Skeletal muscle satellite cell (primary cell): ENCODE measurements around the gene KRT37.
"Not testable (repeated sequence)": the region's sequence is repeated elsewhere in the genome, so short reads cannot be mapped to it uniquely, and the experiment has no call there.

Source experiments
- H3K27me3 ChIP-seq: 2 replicates; pipeline ENCODE4 v1.7.0; 2013; ENCODE audit warnings: low read length; ENCODE audit not compliant: control insufficient read depth, insufficient read depth
- H3K36me3 ChIP-seq: 2 replicates; pipeline ENCODE4 v1.7.0; 2013; ENCODE audit warnings: mild to moderate bottlenecking, control low read depth, low read length; ENCODE audit not compliant: insufficient read depth
- H3K4me1 ChIP-seq: 2 replicates; pipeline ENCODE4 v1.7.0; 2013; ENCODE audit warnings: low read length; ENCODE audit not compliant: control insufficient read depth, insufficient read depth
- H3K4me2 ChIP-seq: 2 replicates; pipeline ENCODE4 v1.7.0; 2013; ENCODE audit warnings: mild to moderate bottlenecking, low read length
- H3K4me3 ChIP-seq: 2 replicates; pipeline ENCODE4 v1.7.0; 2013; ENCODE audit warnings: low read length
- H3K9ac ChIP-seq: 2 replicates; pipeline ENCODE4 v1.7.0; 2013; ENCODE audit warnings: mild to moderate bottlenecking, low read depth, low read length, moderate library complexity
- H3K9me3 ChIP-seq: replicated peaks from 2 replicates; pipeline ENCODE4 v1.7.0; 2013; ENCODE audit warnings: mild to moderate bottlenecking, control low read depth, low read length

The KRT37 gene

DNA sequence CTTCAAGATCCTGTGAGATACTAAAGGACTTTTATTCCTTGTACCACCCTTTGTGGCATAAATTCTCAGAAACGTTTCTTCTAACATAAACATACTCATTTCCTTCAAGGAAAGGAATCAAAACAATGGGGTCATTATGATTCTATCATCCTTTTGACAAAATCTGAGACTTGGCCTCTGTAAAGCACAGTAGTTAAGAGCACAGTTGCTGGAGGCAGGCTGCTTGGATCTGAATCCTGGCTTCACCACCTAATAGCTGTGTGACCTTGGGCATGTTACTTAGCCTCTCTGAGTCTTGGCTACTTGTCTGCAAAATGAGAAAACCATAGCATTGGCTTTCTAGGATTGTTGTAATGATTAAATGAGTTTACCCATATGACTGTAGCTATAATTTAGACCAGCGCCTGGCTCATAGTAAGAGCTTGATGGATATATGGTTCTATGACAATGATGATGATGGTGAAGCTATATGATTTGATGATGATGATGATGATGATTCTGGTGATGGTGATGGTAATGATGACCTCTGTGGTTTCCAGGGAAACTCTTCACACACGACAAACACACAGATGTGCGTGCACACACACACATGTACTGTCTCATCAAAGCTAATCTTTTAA lies 20.9 kb downstream of the KRT37 start:
- no peaks in the 10 kb centered on the region for H3K27me3 ChIP-seq

DNA sequence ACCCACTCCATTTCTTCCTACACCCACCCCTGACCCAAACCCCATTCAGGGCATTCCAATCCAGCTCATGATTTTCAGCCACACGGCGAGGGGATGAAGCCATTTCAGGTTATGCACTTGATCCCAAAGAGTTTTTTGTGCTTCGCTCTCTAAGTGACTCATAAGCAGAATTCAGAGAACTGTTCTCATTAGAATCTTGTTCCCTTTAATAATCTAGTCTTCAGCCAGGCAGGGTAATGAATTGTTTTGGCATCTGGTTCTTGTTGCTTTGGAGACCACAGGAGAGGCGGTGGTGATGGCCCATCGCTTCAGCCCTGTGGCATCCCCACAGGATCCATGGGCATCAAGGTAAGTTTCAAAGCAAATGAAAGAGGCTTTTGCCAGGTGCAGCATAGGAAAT lies 22.2 kb downstream of the KRT37 start:
- H3K4me1 ChIP-seq: peaks cover 39% of the 10 kb centered on the region

More for the DNA sequence above, 20.9 kb downstream of the KRT37 start:
- peak overlapping the region; percentile 4 for H3K9ac ChIP-seq
- H3K9me3 ChIP-seq: no peaks in the 10 kb centered on the region
- H3K36me3 ChIP-seq: no peaks in the 10 kb centered on the region
- no peak overlapping the region for H3K4me3 ChIP-seq
- peaks cover 39% of the 10 kb centered on the region for H3K4me1 ChIP-seq
- H3K4me2 ChIP-seq: peak overlapping the region; percentile 46

DNA sequence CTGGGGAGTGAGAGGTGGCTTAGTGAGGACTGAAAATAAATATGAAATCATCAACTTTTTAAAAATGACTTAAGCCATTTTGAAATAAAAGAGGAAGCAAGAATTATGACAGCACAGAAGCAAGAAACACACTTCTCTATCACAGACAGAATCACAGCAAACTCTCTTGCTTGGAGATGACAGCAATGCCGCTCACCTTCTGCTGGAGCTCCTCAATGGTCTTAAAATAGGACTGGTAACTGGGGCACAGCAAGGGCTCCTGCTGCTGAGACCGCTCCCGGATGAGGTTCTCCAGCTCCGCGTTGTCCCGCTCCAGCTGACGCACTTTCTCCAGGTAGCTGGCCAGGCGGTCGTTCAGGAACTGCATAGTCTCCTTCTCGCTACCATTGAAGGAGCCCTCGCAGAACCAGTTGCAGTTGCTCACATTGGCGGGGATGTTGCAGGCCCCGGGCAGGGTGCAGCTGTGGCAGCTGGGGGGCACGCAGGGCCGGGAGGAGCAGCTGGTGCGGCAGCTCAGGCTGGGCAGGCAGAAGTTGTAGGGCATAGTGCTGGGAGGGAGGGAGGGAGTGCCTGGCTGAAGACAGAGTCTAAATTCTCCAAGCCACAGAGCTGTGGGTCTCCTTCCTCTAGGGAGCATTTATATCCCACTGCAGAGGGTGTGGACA lies 27.3 kb downstream of the KRT37 start, which contains the start of gene KRT31:
Gene KRT31, minus strand, starts transcription at position 613 of the 665 bp plus-strand sequence. Its CDS starts 69 bp downstream, at position 544.
- Histone ChIP-seq H3K4me2 (peak within 1 kb of the TSS; percentile 49), H3K9ac (no peak within 1 kb of the TSS), H3K4me3 (no peak within 1 kb of the TSS), H3K9me3 (no peaks in the 10 kb centered on the region), H3K4me1 (peaks cover 13% of the 10 kb centered on the region), H3K36me3 (no peaks in the 10 kb centered on the region), H3K27me3 (peaks cover 4% of the 10 kb centered on the region)

More for the DNA sequence above, 22.2 kb downstream of the KRT37 start:
- Histone ChIP-seq H3K9me3 (no peaks in the 10 kb centered on the region), H3K4me2 (no peak overlapping the region), H3K4me3 (no peak overlapping the region), H3K9ac (no peak overlapping the region), H3K36me3 (no peaks in the 10 kb centered on the region), H3K27me3 (peaks cover 4% of the 10 kb centered on the region)

DNA sequence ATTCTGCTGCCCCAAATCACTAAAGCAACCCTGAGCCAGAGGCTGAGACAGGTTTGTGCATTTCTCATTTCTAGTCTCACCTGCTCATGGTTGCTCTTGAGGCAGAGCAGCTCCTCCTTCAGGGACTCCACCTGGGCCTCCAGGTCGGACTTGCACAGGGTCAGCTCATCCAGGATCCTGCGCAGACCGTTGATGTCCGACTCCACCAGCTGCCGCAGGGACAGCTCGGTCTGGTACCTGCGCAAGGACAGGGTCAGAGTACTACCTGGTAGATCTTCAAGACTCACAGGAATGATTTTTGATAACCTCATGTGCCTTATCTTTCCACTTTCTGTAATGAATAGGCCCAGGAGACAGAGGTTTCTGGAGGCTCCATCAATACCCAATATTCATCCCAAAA lies 28.0 kb downstream of the KRT37 start:
- no peak overlapping the region for H3K4me2 ChIP-seq
- no peak overlapping the region for H3K9ac ChIP-seq
- peaks cover 4% of the 10 kb centered on the region for H3K27me3 ChIP-seq
- H3K36me3 ChIP-seq: no peaks in the 10 kb centered on the region
- H3K4me3 ChIP-seq: no peak overlapping the region
- no peaks in the 10 kb centered on the region for H3K9me3 ChIP-seq
- peaks cover 15% of the 10 kb centered on the region for H3K4me1 ChIP-seq

DNA sequence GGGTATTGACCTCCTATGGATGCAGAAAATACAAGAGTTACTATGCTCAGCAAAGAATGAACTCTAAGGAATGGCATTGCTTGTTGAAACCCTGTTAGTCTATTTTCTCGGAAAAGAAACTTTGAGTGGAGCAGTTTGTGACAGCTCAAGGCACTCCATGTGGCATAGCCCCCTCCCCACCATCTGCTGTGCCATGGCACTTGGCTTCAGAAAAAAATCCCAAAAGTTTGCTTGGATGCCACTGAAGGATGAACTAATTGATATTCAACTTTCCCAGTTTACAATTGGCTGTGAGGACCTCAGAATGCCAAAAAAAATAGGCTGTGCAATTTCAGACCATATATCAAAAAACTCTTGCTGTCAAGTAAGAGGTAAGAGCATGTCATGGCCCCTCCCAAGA lies 28.8 kb downstream of the KRT37 start:
- Histone ChIP-seq H3K36me3 (no peaks in the 10 kb centered on the region), H3K27me3 (peaks cover 4% of the 10 kb centered on the region), H3K9ac (no peak overlapping the region), H3K4me2 (no peak overlapping the region), H3K4me3 (no peak overlapping the region), H3K9me3 (no peaks in the 10 kb centered on the region), H3K4me1 (peaks cover 15% of the 10 kb centered on the region)

DNA sequence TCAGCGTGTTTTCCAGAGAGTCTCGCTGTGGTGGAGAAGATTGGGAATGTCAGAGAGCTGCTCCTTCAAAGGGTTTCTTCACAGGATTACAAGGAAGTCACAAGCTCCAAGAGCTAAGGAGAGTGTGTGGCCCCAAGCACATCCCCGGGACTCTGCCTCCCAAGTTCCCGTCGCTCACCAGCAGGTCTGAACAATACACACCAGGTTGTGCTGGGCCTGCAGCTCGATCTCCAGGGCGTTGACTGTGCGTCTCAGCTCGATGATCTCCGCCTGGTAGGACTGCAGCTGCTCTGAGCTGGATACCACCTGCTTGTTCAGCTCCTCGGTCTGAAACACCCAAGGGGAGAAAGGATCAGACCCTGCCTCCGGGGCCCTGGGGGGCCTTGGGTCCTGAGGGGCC lies 29.3 kb downstream of the KRT37 start:
- not testable (repeated sequence) for H3K4me3 ChIP-seq, H3K4me2 ChIP-seq, H3K27me3 ChIP-seq, H3K9me3 ChIP-seq, H3K36me3 ChIP-seq, H3K9ac ChIP-seq
- peaks cover 15% of the 10 kb centered on the region for H3K4me1 ChIP-seq

DNA sequence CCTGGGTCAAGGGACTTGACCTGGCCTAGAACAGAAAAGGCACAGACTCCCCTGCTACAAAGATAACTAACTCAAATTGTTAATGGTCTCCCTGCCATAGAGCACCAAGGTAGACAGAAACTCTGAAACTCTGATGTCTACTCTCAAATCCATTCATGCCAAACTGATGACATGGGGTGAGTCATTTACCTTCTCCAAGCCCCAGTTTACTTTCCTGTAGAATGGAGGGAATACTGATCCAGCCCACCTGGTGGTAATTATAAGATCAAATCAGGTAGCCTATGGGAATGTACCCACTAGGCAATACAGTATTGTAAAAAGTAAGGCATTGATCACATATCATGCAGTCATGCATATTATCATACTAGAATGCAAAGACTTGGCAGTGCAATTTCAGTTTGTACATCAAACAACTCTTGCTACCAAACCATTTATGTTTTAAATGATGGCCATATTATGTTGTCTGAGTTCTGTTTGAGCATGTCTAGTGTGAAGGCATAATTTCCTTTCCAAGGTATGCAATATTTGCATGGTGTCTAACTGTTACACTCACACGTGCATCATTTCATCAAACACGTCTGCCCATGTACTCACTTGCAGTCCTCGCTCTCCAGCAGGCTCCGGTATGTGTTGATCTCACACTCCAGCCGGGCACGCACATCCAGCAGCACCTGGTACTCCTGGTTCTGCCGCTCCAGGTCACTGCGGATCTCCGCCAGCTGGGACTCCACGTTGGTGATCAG lies 30.0 kb downstream of the KRT37 start:
- H3K4me2 ChIP-seq: no peak overlapping the region

DNA sequence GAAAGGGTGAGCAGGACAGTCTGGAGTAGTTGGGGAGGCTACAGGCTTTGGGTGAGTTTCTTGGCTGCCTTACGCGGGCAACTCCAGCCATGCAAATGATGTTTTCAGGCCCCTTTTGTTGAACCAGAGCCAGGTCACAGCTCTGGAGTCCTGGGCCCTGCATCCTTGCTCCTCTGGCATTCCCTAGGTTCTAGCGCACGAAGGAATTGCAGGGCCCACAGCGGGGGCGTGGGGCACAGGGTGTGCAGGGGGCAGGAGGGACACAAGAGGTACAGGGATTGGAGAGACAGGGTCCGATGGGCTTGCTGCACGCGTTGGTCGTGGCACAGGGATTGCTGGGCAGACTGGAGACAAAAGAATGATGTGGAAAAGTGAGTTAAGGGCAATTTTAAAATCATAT lies 30.6 kb downstream of the KRT37 start:
- H3K9ac ChIP-seq: no peak overlapping the region
- no peak overlapping the region for H3K4me2 ChIP-seq
- no peaks in the 10 kb centered on the region for H3K9me3 ChIP-seq
- no peak overlapping the region for H3K4me3 ChIP-seq
- peaks cover 15% of the 10 kb centered on the region for H3K4me1 ChIP-seq
- H3K27me3 ChIP-seq: peaks cover 4% of the 10 kb centered on the region
- H3K36me3 ChIP-seq: no peaks in the 10 kb centered on the region

More for the DNA sequence above, 30.0 kb downstream of the KRT37 start:
- Histone ChIP-seq H3K4me3 (no peak overlapping the region), H3K4me1 (peaks cover 15% of the 10 kb centered on the region), H3K36me3 (no peaks in the 10 kb centered on the region), H3K9ac (no peak overlapping the region), H3K27me3 (peaks cover 4% of the 10 kb centered on the region), H3K9me3 (no peaks in the 10 kb centered on the region)

DNA sequence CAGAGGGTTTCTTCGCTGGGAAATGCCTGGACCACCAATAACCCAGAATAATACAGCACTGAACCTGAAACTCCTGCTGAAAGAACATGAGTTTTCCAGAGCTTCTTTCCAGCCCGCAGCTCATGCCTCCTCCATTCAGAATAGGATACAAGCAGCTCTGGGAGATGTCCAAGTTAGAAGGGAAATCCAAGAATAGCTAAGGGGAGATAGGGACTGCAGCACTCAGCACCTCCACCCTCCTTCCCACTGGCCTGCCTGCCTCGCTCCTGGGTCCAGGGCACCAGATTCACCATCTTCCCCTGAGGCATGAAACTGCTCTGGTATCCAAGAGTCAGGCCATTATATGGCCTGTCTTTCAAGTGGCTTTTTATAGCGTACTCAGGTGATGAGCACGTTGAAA lies 31.1 kb downstream of the KRT37 start:
- H3K9ac ChIP-seq: no peak overlapping the region

DNA sequence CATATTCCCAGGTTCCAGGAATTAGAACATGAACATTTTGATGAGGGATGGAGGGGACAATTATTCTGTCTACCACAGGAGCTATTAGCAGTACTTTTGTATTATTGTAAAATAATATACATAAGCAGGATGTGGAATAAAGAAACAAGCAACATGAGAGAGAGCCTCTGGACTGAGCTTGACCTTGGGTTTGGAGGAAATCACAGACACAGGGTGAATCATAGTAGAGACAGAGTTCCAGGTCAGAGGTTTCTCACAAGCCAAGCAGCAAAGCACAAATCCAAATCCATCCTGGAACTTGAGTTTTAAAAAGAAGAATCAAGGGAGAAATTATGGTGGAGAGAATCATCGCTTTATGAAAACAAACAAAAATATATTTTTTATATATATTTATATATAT lies 32.1 kb downstream of the KRT37 start:
- peaks cover 15% of the 10 kb centered on the region for H3K4me1 ChIP-seq
- H3K27me3 ChIP-seq: no peaks in the 10 kb centered on the region
- no peaks in the 10 kb centered on the region for H3K9me3 ChIP-seq
- H3K4me3 ChIP-seq: no peak overlapping the region
- no peak overlapping the region for H3K4me2 ChIP-seq
- no peaks in the 10 kb centered on the region for H3K36me3 ChIP-seq
- no peak overlapping the region for H3K9ac ChIP-seq

More for the DNA sequence above, 31.1 kb downstream of the KRT37 start:
- H3K27me3 ChIP-seq: peaks cover 4% of the 10 kb centered on the region
- no peak overlapping the region for H3K4me3 ChIP-seq
- H3K36me3 ChIP-seq: no peaks in the 10 kb centered on the region
- peaks cover 15% of the 10 kb centered on the region for H3K4me1 ChIP-seq
- no peak overlapping the region for H3K4me2 ChIP-seq
- no peaks in the 10 kb centered on the region for H3K9me3 ChIP-seq

DNA sequence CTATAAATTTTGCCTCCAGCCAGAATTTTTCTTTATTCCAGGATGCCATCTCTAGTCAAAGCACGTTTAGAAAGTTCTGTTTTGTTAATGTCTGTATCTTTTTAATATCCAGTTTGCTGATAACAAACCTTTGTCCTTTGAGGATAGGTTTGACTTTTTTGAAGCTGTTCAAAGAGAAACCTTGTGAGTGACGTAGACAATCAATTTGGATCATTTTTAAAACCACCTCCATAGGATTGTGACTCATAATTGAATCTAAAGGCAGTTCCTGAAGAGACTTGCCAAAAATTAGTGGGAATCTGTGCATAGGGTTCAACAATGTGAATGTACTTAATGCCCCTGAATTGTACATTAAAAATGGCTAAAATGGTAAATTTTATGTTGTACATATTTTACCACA lies 32.9 kb downstream of the KRT37 start:
- no peaks in the 10 kb centered on the region for H3K36me3 ChIP-seq
- H3K27me3 ChIP-seq: no peaks in the 10 kb centered on the region
- H3K9ac ChIP-seq: no peak overlapping the region
- H3K4me3 ChIP-seq: no peak overlapping the region
- H3K9me3 ChIP-seq: no peaks in the 10 kb centered on the region
- H3K4me1 ChIP-seq: peaks cover 12% of the 10 kb centered on the region
- no peak overlapping the region for H3K4me2 ChIP-seq
